Hematopoietic multipotent progenitor cell (in vitro differentiated cells): ENCODE data around the gene USP11. TPM values are rescaled to one million over a fixed set of nuclear protein-coding genes. Genes with fewer than 3 reads are reported as not detected.

Experiments used
- DNase-seq, 3 donors: peaks; one replicate each; pipeline ENCODE4 v3.0.0-alpha.2; 2011 to 2015; ENCODE audit warnings: low read depth in 2 of 3, low spot score in 2 of 3
- total RNA-seq: library from RNA; depleted of rRNA; stranded (reverse); fragments of >200 nt; gene quantifications from one replicate; pipeline ENCODE4 v1.2.3, GENCODE V29; 2012

Gene USP11
- total RNA-seq, result 110 TPM

- peak; percentile 33 to 84 (median 65) for DNase-seq
Observed at GRCh38 chrX:47232803-47233332, at the start of gene USP11. USP11 (plus strand) TSS chrX:47233009; CDS start chrX:47233044, 35 bp downstream.

GRCh38 chrX:47184486-47184885 lies 48.3 kb upstream of the USP11 start:
- no peak for DNase-seq

- no peak for DNase-seq
Observed at GRCh38 chrX:47185241-47185640, 47.6 kb upstream of the USP11 start.

- no peak for DNase-seq
Observed at GRCh38 chrX:47186096-47186740, 46.6 kb upstream of the USP11 start.

- no peak for DNase-seq
Observed at GRCh38 chrX:47187106-47187677, 45.6 kb upstream of the USP11 start.

GRCh38 chrX:47189906-47190305 lies 42.9 kb upstream of the USP11 start:
- DNase-seq, result no peak

- peak; percentile 52 to 93 (median 90) for DNase-seq
Observed at GRCh38 chrX:47190445-47191269, 42.2 kb upstream of the USP11 start.

GRCh38 chrX:47191331-47191730 lies 41.5 kb upstream of the USP11 start:
- DNase-seq, result peak in 2 of 3 donors; percentile 12 to 22

- no peak for DNase-seq
Observed at GRCh38 chrX:47191806-47192401, 40.9 kb upstream of the USP11 start.

GRCh38 chrX:47193475-47194193 lies 39.2 kb upstream of the USP11 start, which contains the start of gene UBA1:
UBA1 (plus strand) TSS chrX:47193829; CDS start chrX:47198803, 4,974 bp downstream.
- DNase-seq, result peak; percentile 93 to 98 (median 95)

- no peak for DNase-seq
Observed at GRCh38 chrX:47194194-47194787, 38.5 kb upstream of the USP11 start.

- no peak for DNase-seq
Observed at GRCh38 chrX:47196098-47196497, 36.7 kb upstream of the USP11 start.

- DNase-seq, result no peak
Observed at GRCh38 chrX:47197526-47197925, 35.3 kb upstream of the USP11 start.

- DNase-seq, result no peak
Observed at GRCh38 chrX:47198026-47198686, 34.7 kb upstream of the USP11 start.

- DNase-seq, result no peak
Observed at GRCh38 chrX:47198687-47199080, 34.1 kb upstream of the USP11 start.

GRCh38 chrX:47199286-47199685 lies 33.5 kb upstream of the USP11 start:
- DNase-seq, result no peak

GRCh38 chrX:47200385-47201150 lies 32.2 kb upstream of the USP11 start:
- DNase-seq, result no peak

GRCh38 chrX:47201345-47201944 lies 31.4 kb upstream of the USP11 start:
- DNase-seq, result no peak
